ENCODE measurements around the gene MAGEA2B.

GRCh38 chrX:152738560-152738959 is 24.1 kb downstream of the MAGEA2B start:
- no peak for TF ChIP-seq CTCF (IDR thresholded peaks at IDR 0.05; ENCODE audit: poor library complexity)
- TF ChIP-seq EZH2phosphoT487 (IDR thresholded peaks at IDR 0.05; ENCODE audit: low read depth, severe bottlenecking, unreplicated experiment): no peak

Data from hepatocyte (in vitro differentiated cells).